MM.1S (cell line): ENCODE data around the gene CSDE1.

ENCODE experiments used
- EZH2 ChIP-seq: fragments of 300-600 bp; sonication (generic); optimal IDR thresholded peaks from 2 replicates; pipeline ENCODE3; 2017; ENCODE audit warnings: low read depth, mild to moderate bottlenecking, antibody characterized with exemption, low read length, mixed read lengths
- EZH2phosphoT487 ChIP-seq: fragments of 300-600 bp; sonication (generic); IDR thresholded peaks from 2 replicates; pipeline ENCODE4 v1.6.1; 2018; ENCODE audit warnings: antibody characterized with exemption, low read length
- TF ChIP-seq, protein P1 (sequence below): fragments of 300-600 bp; sonication (generic); IDR thresholded peaks from 2 replicates; pipeline ENCODE4 v1.5.1; 2016; ENCODE audit warnings: antibody characterized with exemption, low read length, mixed read lengths

DNA sequence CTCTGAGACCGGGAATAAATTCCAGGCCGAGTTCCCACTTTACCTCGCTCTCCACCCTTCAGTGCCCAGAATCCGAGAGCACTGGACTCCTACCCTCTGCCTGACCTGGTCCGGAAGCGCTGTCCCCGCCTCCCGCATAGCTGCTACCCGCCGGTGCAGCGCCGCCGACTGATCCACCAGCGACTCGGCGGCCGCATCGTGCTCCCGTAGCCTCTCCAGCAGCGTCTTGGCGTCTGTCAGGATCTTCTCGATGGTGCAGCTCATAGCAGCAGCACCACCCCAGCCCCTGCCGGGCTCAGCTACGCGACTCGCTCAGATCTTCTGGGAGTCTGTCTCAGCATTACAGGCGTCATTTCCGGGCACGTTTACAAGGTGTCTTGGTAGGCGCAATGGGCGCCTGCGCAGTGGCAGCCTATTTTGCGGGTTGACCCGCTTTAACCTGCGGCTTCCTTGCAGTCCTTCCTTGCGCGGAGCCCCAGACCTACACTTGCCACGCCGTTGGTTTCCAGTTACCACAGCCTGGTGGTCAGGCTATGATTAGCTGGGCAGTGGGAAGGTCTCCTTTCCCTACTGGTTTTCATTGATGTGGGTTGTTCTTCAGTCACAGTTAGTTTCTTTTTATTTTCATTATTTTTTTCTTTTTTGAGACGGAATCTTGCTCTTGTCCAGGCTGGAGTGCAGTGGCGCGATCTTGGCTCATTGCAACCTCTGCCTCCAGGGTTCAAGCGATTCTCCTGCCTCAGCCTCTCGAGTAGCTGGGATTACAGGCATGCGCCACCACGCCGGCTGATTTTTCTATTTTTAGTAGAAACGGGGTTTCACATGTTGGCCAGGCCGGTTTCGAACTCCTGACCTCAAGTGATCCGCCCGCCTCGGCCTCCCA lies 22.8 kb upstream of the CSDE1 start, which contains the start of gene SIKE1:
- TF ChIP-seq EZH2, result no peak
- TF ChIP-seq, protein P1, sequence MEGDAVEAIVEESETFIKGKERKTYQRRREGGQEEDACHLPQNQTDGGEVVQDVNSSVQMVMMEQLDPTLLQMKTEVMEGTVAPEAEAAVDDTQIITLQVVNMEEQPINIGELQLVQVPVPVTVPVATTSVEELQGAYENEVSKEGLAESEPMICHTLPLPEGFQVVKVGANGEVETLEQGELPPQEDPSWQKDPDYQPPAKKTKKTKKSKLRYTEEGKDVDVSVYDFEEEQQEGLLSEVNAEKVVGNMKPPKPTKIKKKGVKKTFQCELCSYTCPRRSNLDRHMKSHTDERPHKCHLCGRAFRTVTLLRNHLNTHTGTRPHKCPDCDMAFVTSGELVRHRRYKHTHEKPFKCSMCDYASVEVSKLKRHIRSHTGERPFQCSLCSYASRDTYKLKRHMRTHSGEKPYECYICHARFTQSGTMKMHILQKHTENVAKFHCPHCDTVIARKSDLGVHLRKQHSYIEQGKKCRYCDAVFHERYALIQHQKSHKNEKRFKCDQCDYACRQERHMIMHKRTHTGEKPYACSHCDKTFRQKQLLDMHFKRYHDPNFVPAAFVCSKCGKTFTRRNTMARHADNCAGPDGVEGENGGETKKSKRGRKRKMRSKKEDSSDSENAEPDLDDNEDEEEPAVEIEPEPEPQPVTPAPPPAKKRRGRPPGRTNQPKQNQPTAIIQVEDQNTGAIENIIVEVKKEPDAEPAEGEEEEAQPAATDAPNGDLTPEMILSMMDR, result no peak
- TF ChIP-seq EZH2phosphoT487, result no peak
